Fibroblast of the aortic adventitia (primary cell): ENCODE measurements around the gene SUPT5H. TPM values are rescaled to one million over a fixed set of nuclear protein-coding genes. Genes with fewer than 3 reads are reported as not detected.
A peak's percentile ranks its signal among the peaks of the same experiment; 100 is the strongest.

Source experiments
- DNase-seq: peaks from one replicate; pipeline ENCODE4 v3.0.0-alpha.2; 2010; ENCODE audit warnings: low read depth
- H3K4me3 ChIP-seq: 2 replicates; pipeline ENCODE4 v1.5.1; 2011; ENCODE audit warnings: low read depth, mild to moderate bottlenecking, control low read depth, low read length, moderate library complexity
- total RNA-seq: library from RNA; depleted of rRNA; stranded (reverse); fragments of >200 nt; gene quantifications from 2 replicates; pipeline ENCODE4 v1.2.3, GENCODE V29; 2012; ENCODE audit warnings: low replicate concordance
- TF ChIP-seq, protein P1 (sequence below): IDR thresholded peaks from 2 replicates; pipeline ENCODE4 v1.5.1; 2011; ENCODE audit warnings: mild to moderate bottlenecking, low read length, control low read depth, inconsistent platforms; ENCODE audit not compliant: insufficient read depth

The SUPT5H gene
- total RNA-seq, 1 donor: 88.2 TPM

DNA sequence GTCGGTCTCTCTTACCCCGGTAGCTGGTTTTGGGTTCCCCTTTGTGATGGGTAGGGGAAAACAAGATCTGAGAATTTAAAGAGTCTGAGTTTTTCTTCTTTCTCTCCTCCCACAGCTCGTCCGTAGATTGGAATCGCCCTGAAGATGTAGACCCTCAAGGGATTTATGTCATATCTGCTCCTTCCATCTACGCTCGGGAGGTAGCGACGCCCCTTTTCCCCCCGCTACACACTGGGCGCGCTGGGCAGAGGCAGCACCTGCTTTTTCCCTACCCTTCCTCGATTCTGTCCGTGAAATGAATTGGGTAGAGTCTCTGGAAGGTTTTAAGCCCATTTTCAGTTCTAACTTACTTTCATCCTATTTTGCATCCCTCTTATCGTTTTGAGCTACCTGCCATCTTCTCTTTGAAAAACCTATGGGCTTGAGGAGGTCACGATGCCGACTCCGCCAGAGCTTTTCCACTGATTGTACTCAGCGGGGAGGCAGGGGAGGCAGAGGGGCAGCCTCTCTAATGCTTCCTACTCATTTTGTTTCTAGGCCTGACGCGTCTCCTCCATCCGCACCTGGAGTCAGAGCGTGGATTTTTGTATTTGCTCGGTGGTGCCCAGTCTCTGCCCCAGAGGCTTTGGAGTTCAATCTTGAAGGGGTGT lies 62.5 kb downstream of the SUPT5H start:
- peak overlapping the region; percentile 65 for H3K4me3 ChIP-seq
- TF ChIP-seq, protein P1, sequence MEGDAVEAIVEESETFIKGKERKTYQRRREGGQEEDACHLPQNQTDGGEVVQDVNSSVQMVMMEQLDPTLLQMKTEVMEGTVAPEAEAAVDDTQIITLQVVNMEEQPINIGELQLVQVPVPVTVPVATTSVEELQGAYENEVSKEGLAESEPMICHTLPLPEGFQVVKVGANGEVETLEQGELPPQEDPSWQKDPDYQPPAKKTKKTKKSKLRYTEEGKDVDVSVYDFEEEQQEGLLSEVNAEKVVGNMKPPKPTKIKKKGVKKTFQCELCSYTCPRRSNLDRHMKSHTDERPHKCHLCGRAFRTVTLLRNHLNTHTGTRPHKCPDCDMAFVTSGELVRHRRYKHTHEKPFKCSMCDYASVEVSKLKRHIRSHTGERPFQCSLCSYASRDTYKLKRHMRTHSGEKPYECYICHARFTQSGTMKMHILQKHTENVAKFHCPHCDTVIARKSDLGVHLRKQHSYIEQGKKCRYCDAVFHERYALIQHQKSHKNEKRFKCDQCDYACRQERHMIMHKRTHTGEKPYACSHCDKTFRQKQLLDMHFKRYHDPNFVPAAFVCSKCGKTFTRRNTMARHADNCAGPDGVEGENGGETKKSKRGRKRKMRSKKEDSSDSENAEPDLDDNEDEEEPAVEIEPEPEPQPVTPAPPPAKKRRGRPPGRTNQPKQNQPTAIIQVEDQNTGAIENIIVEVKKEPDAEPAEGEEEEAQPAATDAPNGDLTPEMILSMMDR: no peak
- DNase-seq: no peak

DNA sequence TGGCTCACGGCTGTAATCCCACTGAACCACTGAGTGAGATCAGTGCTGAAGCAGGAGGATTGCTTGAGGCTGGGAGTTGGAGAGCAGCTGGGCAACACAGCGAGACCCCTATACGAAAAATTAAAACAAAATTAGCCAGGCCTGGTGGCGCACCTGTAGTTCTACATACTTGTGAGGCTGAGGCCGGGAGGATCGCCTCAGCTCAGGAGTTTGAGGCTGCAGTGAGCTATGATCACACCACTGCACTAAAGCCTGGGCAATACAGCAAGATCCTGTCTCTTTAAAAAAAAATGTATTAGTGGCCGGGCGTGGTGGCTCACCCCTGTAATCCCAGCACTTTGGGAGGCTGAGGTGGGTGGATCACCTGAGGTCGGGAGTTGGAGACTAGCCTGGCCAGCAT lies 63.2 kb downstream of the SUPT5H start:
- TF ChIP-seq, protein P1: no peak

DNA sequence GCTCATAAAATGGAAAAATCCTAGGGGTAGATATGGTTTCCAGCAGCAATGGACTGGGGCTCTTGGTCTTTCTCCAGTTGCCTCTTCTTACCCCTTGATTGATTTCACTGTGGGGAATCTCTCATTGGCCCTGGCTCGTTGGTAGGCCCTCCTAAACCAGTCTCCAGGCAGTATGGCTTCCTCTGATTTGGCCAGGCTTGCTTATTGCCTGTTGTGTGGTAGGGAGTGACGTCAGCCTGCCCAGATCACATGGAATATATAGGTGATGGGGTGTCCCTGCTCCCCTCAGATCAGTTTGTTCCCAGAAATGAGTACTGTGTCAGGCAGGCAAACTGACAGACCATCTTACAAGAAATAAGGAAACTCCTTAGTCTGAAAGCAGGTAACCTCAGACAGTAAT lies 63.9 kb downstream of the SUPT5H start:
- TF ChIP-seq, protein P1: no peak
- no peak for DNase-seq
- no peak overlapping the region for H3K4me3 ChIP-seq

More for the DNA sequence above, 63.2 kb downstream of the SUPT5H start:
- DNase-seq: no peak
- H3K4me3 ChIP-seq: no peak overlapping the region

DNA sequence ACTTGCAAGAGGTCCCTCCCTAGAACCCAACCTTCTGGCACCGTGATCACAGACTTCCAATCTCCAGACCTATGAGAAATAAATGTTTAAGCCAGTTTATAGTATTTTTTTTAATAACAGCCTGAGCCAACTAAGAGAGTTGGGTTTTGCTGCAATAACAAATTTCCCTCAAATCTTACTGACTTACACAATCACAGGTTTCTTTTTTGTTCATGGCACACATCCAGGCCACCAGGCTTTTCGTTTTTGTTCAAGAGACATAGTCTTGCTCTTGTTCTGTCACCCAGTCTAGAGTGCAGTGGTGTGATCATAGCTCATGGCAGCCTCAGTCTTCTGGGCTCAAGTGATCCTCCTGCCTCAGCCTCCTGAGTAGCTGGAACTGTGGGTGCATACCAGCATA lies 67.6 kb downstream of the SUPT5H start:
- H3K4me3 ChIP-seq: no peak overlapping the region
- TF ChIP-seq, protein P1: no peak
- peak; percentile 11 for DNase-seq

DNA sequence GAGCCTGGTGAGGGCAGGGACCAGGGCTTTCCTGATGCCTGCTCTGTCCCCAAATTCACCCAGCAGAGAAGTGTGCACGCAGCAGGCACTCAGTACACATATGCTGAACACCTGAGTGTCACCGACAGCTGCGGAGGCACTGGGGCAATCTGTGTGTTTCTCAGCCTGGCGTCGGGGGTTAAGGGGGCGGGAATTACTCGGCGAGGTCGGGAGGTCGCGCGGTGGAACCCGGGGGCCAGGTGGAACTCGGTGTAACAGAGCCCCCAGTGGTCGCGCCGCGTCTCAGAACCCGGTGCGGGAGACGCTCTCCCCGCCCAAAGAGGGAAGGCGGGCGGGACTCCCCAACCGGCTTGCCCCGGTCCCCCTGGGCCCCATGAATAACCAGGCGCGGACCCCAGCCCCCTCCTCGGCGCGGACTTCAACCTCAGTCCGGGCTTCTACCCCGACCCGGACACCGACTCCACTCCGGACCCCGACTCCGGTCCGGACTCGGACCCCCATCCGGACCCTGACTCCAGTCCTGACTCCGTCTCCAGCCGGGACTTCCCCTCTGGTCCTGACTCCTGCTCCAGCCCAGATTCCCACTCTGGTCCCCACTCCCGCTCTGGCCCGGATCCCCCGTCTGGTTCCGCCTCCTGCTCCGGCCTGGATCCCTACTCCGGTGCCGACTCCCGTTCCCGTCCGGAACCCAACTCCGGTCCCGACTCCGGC lies 69.6 kb downstream of the SUPT5H start, which contains the start of gene SELENOV:
SELENOV (plus strand) TSS at position 300 of the 711 bp plus-strand sequence; CDS start at position 374, 74 bp downstream.
- TF ChIP-seq, protein P1: no peak
- H3K4me3 ChIP-seq: no peak within 1 kb of the TSS

DNA sequence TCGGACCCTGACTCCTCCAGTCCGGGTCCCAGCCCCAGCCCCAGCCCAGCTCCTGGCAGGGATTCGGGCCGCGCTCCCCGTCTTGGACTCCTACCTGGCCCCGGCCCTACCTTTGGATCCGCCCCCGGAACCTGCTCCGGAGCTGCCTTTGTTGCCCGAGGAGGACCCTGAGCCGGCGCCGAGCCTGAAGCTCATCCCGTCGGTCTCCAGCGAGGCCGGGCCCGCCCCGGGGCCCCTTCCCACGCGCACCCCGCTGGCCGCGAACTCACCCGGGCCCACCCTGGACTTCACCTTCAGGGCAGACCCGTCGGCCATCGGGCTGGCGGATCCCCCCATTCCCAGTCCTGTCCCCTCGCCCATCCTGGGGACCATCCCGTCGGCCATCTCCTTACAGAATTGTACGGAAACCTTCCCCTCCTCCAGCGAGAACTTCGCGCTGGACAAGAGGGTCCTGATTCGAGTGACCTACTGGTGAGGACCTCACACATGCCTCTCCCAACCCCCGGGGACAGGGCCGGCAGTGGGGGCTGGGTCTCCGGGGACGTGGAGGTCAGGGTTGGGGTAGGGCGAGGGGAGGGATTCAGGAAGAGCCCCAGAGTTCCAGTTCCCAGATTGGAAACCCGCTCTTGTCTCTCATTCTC lies 70.3 kb downstream of the SUPT5H start:
- DNase-seq: no peak
- TF ChIP-seq, protein P1: no peak
- H3K4me3 ChIP-seq: no peak overlapping the region

More for the DNA sequence above, 69.6 kb downstream of the SUPT5H start, which contains the start of gene SELENOV:
- no peak for DNase-seq
